Measurements from ENCODE around the gene ABHD1.
"Not testable (repeated sequence)": the region's sequence is repeated elsewhere in the genome, so short reads cannot be mapped to it uniquely, and the experiment has no call there.

ABHD1 gene

DNA sequence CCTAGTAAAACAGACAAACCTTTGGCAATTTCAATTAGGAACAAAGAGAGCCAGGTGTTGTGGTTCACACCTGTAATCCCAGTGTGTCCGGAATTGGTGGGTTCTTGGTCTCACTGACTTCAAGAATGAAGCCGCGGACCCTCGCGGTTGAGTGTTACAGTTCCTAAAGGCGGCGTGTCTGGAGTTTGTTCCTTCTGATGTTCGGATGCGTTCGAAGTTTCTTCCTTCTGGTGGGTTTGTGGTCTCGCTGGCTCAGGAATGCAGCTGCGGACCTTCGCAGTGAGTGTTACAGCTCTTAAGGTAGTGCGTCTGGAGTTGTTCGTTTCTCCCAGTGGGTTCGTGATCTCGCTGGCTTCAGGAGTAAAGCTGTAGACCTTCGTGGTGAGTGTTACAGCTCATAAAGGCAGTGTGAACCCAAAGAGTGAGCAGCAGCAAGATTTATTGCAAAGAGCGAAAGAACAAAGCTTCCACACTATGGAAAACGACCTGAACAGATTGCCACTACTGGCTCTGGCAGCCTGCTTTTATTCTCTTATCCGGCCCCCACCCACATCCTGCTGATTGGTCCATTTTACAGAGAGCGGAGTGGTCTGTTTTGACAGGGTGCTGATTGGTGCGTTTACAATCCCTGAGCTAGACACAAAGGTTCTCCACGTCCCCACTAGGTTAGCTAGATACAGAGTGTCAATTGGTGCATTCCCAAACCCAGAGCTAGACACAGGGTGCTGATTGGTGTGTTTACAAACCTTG lies 12.8 kb upstream of the ABHD1 start:
- DNase-seq (ENCODE audit: low read depth): not testable (repeated sequence)

- not testable (repeated sequence) for DNase-seq (ENCODE audit: low read depth)
Observed at GRCh38 chr2:27111392-27112078, 12.1 kb upstream of the ABHD1 start.

DNA sequence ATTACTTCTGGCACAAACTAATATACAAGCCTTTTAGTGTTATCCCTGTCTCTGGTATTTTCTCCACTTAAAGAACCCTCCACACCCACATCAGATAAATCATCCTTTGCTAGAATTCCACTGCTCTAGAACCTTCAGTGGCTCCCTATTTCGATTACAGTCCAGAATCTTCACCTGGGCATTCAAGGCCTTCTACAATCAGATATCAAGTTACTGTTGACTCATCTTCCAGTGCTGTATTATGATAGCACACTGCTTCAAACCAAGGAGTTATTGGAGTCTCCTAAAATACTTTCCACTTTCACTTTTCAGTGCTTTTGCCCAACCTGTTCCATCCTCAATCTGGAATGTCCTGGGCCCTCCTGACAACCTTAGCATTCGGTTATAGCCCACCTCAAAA lies 8.1 kb upstream of the ABHD1 start:
- no peak for DNase-seq (ENCODE audit: low read depth)

GRCh38 chr2:27117995-27118524 lies 5.6 kb upstream of the ABHD1 start:
- no peak for DNase-seq (ENCODE audit: low read depth)

- DNase-seq (ENCODE audit: low read depth): peak; percentile 23
Observed at GRCh38 chr2:27118525-27119329, 4.9 kb upstream of the ABHD1 start, which contains the start of gene CGREF1. Gene CGREF1 (minus strand): TSS chr2:27119128. CDS start chr2:27104366, 14,762 bp downstream.

DNA sequence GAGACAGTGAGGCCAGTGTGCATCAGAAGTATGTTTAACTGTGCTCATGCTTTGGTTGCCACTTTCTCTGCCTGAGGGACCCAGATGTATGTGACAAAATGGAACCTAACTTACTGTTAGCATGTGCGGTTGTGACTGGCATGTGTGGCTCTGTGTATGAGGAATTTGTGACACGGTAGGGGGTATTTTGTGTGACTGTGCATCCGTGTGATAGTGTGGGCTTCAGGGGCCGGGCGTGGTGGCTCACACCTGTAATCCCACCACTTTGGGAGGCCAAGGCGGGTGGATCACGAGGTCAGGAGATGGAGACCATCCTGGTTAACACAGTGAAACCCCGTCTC lies 4.3 kb upstream of the ABHD1 start:
- not testable (repeated sequence) for DNase-seq (ENCODE audit: low read depth)

DNA sequence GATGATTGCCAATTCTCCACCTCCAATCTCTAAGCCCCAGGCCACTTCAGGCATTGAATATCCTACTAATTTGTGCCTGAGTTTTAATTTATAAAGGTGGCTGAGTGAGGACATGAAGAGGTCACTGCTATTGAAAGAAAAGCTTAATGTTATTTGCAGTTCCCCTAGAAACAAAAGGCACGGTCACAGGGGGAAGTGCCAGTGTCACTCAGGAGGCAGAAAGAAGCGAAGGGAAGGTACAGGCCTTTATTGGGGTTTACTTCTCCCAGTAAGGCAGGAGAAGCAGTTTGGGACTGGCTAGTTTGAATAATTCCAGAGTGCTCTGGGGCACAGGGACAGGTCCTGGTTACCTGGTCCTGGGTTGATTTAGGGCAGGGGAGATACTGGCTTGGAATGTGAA lies 1.7 kb upstream of the ABHD1 start:
- no peak for DNase-seq (ENCODE audit: low read depth)

DNA sequence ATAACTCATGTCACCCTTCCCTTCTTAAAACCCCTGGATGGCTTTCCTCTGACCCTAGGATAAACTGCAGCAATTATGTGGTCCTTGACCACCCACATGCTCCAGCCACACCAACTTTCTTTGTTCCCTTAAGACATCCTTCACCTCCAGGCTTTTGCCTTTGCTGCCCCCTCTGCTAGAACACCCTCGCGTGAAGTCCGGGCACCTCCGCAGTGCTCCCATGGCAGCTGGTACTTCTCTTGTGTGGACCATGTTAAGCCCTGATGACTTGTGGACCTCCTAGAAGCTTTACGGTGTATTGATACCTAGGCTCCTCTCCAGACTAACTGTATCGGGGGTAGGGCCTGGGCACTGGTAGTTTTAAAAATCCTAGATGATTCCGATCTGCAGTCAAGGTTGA lies 824 bp upstream of the ABHD1 start:
- DNase-seq (ENCODE audit: low read depth): no peak

GRCh38 chr2:27125104-27125503 lies 1.5 kb downstream of the ABHD1 start:
- no peak for DNase-seq (ENCODE audit: low read depth)

GRCh38 chr2:27126252-27126710 lies 2.7 kb downstream of the ABHD1 start:
- DNase-seq (ENCODE audit: low read depth): no peak

GRCh38 chr2:27127883-27128667 lies 4.5 kb downstream of the ABHD1 start:
- no peak for DNase-seq (ENCODE audit: low read depth)

GRCh38 chr2:27128668-27129571 lies 5.3 kb downstream of the ABHD1 start:
- DNase-seq (ENCODE audit: low read depth): no peak

- no peak for DNase-seq (ENCODE audit: low read depth)
Observed at GRCh38 chr2:27130396-27130795, 6.8 kb downstream of the ABHD1 start.

DNA sequence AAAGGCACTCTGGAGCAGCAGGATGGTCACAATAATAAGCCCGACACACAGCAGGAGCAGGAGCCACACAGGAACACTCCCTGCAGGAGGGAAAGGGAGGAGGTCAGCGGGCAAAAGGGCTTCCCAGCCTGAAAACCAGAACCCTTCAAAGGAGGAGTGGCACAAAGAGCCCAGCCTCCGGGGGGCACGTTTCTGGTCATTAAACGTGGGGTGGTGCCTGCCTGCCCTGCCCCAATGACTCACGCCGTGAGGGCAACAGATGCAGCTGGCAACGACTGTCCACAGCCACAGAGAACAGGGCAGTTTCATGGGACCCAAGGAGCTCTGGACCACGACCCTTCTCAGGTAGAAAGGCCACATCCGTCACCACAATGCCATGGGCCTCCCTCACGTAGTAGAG lies 7.8 kb downstream of the ABHD1 start:
- no peak for DNase-seq (ENCODE audit: low read depth)

DNA sequence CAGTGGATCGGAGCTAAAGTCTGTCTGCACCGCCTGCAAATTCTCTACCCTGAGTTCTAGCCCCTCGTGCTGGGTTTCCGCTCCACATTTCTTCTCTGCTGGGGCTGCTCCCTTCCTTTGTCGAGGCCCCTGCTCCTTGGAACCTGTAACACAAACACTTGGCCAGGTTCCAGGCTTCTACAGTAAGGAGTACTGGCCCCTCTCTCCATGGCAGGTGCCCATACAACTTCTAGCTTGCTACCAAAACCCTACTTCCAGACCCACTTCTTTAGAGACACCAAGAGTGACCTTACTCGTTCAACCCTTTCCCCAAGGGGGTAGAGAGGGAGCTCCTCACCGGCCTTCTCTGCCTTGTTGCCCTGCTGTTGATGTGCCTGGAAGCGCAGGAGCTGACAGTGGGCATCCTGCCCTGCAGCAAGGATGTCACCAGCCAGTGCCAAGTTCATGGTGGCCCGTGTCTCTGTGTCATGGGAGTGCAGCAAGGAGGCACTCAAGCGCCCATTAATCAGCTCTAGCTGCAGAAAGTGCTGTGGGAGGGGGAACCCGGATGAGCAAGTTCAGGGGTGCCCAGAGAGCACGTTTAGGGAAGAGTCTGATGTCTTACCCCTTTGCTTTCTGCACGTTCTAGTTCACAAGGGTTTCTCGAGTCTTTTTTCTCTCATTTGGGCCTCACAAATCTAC lies 9.7 kb downstream of the ABHD1 start:
- no peak for DNase-seq (ENCODE audit: low read depth)

- peak; percentile 97 for DNase-seq (ENCODE audit: low read depth)
Observed at GRCh38 chr2:27133905-27134780, 10.5 kb downstream of the ABHD1 start, which contains the start of gene PREB. Gene PREB (minus strand): TSS chr2:27134636. CDS start chr2:27134421, 215 bp downstream.

DNA sequence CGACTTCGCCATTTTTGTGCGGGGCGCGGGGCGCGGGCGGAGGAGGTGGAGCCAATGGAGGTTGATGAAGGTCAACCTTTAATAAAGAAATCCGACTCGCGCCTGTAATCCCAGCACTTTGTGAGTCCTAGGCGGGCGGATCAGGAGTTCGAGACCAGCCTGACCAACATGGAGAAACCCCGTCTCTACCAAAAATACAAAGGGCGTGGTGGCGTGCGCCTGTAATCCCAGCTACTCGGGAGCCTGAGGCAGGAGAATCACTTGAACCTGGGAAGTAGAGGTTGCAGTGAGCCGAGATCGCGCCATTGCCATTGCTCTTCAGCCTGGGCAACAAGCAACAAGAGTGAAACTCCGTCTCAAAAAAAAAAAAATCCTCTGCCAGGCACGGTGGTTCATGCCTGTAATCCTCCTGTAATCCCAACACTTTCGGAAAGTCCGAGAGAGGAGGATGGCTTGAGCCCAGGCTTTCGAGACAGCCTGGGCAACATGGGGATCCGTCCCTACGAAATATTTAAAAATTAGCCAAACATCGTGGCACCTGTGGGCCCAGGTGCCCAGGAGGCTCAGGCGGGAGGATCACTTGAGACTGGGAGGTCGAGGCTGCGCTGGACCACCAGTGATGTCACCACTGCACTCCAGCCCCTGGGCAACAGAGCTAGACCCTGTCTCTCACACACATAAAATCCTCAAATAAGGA lies 11.3 kb downstream of the ABHD1 start:
- no peak for DNase-seq (ENCODE audit: low read depth)

- DNase-seq (ENCODE audit: low read depth): no peak
Observed at GRCh38 chr2:27135478-27135955, 11.9 kb downstream of the ABHD1 start.

Data from stimulated activated CD4-positive, alpha-beta T cell treated with anti-CD3 and anti-CD28 coated beads, Interleukin-2, amount 100 ng/mL, for 4 hours (primary cell).